Activated CD8-positive, alpha-beta memory T cell treated with anti-CD3 and anti-CD28 coated beads, Interleukin-2, amount 50 U/mL, for 1 hour (primary cell): ENCODE measurements around the gene LAIR2.
A peak's percentile ranks its signal among the peaks of the same experiment; 100 is the strongest.

ENCODE experiments used
- DNase-seq: peaks from one replicate; pipeline ENCODE4 v3.0.0-alpha.2; 2020; ENCODE audit errors: extremely low read depth

Gene LAIR2, protein sequence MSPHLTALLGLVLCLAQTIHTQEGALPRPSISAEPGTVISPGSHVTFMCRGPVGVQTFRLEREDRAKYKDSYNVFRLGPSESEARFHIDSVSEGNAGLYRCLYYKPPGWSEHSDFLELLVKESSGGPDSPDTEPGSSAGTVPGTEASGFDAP

DNA sequence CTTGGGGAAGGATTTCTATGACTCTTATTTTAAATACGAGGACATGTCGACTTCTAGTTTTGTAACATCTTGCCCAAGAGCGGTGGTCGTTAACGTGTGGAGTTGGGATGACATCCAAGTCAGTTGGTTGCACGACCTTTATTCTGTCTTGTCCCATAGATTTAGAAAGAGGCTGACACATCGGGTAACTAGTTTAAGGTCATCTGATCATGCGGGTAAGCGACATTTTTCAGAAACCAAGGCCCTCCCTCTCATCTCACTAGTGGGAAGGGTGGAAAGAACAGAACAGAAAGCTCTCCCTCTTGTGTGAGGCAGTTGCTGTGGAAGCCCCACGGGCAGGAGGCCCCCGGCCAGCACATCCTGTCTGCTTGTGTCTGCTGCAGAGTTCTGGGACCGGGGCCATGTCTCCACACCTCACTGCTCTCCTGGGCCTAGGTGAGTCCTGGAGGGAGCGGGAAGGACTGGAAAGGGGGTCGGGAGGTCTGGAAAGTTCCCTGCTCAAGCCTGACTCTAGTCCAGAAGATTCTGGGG, at the start of gene LAIR2:
Gene LAIR2 (plus strand): TSS at position 314 of the 531 bp plus-strand sequence. CDS start 88 bp downstream, at position 402.
- no peak for DNase-seq

DNA sequence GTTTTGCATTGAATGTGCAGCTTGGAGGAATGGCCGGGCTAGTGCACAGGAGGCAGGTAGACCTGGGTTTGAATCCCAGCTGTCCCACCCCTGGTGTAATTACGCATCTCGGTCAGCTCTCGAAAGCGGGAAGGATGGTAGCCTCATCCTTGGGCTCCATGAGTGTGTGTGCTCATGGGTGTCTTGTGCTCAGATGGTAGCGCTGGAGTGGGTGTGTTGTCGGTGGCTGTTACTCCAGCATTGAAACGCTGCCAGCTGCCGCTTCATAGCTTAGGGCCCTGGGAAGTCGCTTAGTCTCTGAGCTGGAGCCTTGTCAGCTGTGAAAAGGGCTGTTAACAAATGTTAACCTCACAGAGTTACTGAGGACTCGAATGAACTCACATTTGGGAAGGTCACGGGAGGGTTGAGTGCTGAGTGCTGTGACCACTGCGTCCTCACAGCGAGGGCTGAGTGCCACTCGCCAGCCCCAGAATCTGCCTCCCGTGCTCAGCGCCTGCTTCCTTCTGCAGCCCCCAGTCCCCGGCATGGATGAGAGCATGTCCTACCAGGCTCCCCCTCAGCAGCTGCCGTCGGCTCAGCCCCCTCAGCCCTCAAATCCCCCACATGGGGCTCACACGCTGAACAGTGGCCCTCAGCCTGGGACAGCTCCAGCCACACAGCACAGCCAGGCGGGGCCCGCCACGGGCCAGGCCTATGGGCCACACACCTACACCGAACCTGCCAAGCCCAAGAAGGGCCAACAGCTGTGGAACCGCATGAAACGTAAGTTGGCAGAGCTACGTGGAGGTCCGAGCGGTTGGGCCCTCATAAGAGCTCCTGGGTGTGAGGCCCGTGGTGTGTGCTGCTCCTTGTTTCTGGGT, 48.5 kb upstream of the LAIR2 start:
- no peak for DNase-seq

DNA sequence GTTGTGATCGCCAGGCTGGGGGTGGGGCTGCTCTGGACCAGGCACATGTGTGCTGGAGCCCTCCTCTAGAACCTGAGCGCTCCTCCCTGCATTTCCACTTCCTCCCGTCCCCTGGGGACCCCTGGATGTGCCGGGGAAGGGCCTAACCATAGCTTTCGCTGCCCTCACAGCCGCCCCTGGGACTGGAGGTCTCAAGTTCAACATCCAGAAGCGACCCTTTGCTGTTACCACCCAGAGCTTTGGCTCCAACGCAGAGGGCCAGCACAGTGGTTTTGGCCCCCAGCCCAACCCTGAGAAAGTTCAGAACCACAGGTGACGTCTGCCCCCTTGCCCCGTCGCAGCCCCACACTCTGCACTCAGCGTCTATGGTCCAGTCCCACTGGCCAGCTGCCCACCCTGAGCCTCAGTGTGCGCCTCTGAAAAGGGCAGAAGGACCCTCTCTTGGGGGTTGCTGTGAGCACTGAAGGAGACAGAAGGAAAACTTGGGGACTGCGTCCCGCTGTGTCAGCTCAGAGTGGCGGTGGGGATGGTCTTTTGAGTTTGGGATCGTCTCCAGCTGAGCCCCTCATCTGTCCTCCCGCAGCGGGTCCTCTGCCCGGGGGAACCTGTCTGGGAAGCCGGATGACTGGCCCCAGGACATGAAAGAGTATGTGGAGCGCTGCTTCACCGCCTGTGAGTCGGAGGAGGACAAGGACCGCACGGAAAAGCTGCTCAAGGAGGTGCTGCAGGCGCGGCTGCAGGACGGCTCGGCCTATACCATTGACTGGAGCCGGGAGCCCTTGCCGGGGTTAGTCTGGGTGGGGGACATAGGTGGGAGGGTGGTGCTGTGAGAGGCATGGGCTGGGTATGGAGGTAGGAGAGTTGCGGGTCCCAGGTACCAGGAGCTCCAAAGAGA, 47.6 kb upstream of the LAIR2 start:
- DNase-seq: no peak

DNA sequence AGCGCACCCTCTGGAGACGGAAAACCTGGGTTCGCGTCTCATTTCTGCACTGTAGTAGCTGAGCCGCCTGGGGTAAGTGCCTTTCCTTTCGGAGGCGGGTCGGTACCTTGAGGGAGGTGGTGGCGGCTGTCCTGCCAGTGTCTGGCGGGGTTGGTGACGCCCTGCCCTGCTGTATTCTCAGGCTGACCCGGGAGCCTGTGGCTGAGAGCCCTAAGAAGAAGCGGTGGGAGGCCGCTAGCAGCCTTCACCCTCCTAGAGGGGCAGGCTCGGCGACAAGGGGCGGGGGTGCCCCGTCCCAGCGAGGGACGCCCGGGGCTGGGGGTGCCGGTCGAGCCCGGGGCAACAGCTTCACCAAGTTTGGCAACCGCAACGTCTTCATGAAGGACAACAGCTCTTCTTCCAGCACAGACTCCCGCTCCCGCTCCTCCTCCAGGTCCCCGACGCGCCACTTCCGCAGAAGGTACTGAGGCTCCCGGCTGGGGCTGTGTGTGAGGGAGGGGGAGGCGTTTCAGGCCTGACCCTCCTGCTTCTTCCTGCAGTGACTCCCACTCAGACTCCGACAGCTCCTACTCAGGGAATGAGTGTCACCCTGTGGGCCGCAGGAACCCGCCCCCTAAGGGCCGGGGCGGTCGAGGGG, 46.7 kb upstream of the LAIR2 start:
- DNase-seq: no peak

DNA sequence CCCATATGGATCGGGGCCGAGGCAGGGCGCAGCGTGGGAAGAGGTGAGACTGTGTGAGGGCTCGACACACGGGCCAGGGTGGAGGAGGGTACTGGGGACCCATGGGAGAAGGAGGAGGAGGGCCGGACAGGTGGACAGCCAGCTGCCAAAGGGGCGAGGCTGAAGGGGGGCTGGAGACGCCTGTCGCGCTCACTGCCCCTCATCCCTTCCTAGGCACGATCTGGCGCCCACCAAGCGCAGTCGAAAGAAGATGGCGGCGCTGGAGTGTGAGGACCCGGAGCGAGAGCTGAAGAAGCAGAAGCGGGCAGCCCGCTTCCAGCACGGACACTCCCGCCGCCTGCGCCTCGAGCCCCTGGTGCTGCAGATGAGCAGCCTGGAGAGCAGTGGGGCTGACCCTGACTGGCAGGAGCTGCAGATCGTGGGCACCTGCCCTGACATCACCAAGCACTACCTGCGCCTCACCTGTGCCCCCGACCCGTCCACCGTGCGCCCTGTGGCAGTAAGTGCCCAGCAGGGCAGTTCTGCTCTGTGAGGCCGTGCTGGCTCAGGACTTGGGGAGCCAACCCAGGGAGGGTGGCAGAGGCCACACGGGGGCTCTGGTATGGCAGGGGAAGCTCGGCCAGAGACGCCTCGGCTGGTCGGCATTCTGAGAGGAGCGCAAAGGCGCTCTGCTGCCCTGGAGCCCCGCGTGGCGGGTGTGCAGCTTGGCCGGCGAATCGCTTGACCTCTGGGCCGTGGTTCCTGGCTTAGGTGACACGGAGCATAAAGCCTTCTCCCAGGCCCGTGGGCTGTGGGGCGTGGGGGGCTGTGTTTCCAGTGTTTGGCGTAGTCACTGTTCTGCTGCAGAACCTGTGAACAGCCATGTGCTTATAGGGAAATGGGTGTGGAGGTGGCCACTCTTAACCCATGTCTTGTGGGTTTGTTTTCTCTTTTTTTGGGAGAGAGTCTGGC, 45.9 kb upstream of the LAIR2 start:
- no peak for DNase-seq

DNA sequence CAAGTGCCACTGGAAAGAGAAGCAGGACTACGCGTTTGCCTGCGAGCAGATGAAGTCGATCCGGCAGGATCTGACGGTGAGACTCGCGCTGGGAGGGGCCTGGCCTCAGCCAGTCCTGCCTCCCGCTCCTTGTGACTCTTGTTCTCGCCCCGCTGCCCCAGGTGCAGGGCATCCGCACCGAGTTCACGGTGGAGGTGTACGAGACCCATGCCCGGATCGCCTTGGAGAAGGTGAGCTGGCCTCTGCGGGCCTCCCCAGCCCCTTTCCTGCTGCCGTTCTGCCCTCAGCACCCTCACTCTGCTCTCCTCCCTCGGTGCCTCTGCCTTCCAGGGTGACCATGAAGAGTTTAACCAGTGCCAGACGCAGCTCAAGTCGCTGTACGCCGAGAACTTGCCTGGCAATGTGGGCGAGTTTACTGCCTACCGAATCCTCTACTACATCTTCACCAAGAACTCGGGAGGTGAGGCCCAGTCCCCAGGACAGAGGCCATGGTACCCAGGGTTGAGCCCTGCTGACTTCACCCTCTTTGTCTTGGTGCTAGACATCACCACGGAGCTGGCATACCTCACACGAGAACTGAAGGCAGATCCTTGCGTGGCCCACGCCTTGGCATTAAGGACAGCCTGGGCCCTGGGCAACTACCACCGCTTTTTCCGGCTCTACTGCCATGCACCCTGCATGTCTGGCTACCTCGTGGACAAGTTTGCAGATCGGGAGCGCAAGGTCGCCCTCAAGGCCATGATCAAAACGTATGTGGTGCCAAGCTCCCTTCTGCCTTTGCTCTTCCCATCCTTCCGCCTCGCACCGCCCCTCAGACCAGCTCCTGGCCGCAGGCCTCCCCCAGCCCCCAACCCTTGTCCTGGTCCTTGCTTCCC, 44.6 kb upstream of the LAIR2 start:
- no peak for DNase-seq

DNA sequence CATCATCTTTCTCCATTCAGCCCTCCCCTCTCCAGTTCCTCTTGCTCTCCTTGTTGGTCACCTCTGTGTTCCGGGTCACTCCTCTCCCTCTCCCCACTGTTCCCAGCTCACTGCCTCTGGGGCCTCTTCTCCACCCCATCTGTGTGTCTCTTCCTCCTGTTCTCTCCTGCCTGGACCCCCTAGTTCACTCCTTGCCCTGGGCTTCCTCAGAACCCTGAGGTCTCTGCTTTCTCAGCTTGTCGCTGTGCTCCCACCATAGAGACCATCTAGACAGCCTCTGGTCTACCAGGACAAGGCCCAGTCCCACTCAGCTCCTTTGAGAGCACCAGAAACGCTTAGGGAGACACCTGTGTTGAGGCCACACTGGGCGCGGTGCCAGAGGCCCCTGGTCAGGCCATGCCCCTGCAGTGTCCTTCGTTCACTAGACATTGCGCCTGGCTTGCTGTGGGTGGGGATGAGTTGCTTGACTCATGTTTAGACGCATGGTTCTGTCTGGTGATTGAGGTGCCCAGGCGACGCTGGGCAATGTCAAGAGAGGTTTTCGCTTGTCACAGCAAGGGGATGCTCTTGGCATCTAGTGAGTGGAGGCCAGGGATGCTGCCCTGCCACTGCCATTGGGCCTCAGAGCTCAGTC, 43.9 kb upstream of the LAIR2 start:
- no peak for DNase-seq

DNA sequence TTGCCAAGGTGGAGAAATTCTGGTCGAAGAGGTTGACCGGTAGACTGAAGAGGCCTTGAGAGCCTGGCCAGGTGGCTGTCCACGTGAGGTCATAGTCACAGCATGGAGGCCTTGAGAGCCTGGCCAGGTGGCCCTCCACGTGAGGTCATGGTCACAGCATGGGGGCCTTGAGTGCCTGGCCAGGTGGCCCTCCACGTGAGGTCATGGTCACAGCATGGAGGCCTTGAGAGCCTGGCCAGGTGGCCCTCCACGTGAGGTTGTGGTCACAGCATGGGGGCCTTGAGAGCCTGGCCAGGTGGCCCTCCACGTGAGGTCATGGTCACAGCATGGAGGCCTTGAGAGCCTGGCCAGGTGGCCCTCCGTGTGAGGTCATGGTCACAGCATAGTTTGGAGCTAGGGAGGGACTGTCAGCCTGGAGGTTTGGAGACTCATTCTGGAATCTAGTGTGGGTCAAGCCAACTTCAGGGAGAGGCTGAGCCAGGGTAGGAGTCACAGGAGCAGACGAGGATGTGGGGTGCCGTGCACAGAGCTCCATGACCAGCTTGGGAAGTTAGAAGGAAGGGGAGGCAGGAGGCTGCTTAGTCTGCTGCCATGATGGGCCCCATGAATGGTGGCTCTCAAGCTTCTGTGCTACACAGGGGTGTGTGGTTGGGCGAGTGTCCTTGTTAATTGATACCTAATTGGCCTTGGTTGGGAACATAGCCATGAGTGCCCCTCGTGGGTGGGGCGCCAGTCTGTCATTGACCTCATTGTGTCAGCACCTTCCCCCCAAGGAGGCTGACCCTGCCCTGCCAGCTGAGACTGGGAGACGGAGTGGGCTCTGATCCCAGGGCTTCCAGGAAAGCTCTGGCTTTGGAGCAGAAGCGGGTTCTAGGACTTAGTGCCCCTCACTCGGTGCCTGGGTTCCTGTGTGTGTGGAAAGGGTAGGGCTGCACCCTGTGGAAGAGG, 43.1 kb upstream of the LAIR2 start:
- DNase-seq: no peak

DNA sequence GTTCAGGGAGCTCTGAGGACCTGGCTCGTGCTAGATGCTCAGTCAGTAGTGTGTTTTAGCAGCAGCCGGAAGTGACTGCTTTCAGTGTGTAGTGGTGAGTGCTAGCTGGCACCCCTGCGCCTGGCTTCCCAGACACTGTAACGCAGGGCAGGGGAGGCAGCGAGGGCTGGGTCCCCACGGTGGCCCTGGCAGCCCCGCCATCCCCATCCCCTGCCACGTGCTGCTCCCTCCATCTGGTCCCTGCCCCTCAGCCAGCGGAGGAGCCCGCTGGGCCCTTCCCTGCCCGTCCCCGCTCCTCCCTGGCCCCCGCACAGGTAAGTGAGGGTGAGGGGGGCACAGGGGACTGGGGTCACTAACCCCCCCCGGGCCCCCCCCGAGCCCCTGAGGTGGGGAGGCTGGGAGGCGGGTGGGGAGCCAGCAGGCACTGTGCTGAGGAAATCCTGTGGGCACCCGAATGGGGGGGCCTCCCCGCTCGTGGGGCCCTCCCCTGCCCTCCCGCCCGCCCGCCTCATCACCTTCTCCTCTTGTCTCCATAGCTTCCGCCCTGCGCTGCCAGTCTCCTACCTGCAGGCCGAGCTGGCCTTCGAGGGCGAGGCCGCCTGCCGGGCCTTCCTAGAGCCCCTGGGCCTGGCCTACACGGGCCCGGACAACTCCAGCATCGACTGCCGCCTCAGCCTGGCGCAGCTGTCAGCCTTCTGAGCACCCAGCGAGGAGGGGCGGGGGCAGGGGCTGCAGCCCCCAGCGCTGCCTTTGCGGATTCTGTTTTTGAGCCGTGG, 42.2 kb upstream of the LAIR2 start:
- no peak for DNase-seq

DNA sequence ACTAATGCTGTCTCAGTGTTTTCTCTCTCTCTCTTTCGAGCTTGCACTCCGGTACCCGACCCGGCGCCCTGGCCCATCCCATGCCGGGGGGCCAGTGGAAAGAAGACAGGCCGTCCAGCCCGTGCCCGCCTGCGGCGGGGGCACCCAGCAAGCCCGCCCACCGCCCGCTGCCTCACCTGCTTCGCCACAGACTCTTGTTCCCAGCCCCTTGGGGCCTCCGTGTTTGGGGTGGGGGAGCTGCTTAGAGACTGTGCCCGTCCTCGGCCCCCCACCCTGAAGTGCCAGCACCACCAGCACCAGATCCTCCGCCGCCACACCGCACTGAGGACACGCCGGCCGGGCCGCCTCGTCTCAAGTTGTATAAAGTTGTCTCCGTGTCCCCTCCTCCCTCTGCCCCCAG, 41.4 kb upstream of the LAIR2 start:
- DNase-seq: no peak

DNA sequence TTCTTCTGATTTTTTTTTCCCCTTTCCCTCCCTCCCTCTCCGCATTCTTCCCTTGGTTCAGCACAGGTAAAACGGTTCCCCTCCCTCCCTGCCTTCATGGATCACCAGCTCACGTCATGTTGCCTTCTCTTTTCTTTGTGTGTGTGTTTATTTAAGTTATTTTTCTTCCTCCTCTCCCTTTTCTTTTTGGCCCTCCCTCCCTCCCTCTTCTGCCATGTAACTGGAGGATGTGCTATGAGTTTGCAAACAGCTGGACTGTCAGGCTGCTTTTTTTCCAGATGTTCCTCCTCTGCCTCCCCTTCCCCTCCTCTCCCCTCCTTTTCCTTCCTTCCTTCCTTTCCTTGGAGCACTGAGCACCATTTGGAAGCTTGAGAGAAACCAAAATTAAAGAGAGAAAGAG, 41.0 kb upstream of the LAIR2 start:
- DNase-seq: no peak

DNA sequence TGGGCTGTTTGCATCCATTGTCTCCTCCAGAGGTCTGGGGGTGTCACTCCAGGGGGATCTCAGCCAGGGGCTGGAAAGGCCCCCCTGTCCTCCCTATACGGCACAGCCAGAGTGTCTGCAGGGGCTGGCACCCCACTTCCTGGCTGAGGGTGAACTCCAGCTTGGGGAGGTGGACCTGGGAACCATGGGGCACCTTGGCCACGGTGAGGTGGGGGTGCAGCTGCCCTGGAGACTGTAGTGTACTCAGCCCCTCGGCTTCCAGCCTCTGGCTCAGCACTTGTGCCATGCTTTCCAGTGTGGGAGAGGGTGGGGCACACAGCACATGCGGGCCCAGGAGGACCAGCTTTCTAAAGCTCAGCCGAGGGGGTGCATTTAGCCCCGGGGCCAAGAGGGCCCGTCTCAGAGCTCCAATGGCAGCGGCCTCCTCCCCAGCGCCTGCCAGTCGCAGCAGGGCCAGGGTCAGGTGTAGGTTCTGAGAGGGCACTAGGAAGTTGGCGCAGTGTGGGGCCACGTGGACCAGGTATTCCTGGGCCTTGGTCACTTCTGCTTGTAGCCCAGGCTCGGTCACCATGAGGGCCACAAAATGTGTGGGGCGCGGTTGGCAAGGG, 40.5 kb upstream of the LAIR2 start:
- no peak for DNase-seq

DNA sequence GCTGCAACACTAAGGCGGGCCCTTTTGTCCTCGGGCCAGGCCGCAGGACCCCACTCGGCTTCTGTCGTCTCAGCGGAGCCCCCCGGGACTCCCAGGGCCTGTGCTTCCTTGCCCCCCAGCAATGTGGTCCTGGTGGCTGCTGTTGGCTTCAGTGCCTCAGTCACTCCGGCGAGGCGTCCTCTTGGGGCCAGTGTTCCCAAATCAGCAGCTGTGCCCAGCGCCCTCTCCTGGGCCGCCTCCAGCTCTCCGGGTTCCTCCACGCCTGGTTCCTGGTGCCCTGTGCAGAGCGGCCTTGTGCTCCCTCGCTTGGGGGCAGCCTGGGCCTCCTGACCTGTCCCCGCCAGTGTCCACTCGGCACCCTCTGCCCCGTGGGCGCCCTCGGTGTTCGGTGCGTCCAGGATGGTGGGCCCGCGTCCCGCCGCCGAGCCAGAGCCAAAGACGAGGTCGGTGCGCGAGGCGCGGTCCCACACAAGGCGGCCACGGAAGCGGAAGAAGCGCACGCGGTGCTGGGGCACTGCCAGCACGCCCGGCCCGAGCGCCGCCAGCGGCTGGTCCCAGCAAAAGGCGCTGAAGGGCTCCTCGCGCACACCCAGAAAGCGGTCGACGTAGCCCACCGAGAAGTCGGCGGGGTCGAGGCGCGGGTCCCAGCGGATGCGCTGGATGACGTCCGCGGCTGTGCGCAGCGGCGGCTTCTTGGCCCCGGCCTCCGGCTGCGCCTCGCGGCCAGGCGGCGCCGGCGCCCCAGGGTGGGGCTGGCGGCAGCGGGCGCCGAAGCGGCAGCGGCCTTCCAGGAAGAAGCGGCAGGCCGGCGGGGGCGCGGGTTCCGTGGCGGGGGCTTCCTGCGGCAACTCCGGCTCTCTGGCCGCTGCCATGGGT, 39.7 kb upstream of the LAIR2 start:
- DNase-seq: no peak

DNA sequence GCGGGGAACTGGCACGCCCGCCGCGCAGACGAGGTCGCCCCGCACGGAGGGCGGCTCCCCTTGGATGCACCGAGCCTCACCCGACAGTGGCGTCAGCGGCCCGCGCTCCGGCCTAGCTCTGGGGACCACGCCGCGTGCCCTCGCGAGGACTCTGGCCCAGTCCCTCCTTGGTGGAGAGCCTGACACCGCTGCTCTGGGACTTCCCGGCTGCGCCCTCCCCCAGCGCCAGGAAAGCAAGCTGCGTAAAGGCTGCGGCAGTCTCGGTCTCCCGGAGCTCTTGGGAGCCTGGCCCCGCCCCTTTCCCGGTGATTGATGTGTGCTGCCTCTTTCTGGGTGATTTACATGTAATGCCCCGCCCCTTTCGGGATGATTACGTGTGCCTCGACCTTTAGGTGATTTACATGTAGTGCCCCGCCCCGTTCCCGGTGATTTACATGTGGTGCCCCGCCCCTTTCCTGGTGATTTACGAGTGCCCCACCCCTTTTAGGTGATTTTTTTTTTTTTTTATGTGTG, 39.0 kb upstream of the LAIR2 start, which contains the start of gene LENG9:
Gene LENG9 (minus strand): TSS at position 248 of the 513 bp plus-strand sequence. CDS start 252 bp downstream, outside the sequence.
- peak; percentile 78 for DNase-seq

DNA sequence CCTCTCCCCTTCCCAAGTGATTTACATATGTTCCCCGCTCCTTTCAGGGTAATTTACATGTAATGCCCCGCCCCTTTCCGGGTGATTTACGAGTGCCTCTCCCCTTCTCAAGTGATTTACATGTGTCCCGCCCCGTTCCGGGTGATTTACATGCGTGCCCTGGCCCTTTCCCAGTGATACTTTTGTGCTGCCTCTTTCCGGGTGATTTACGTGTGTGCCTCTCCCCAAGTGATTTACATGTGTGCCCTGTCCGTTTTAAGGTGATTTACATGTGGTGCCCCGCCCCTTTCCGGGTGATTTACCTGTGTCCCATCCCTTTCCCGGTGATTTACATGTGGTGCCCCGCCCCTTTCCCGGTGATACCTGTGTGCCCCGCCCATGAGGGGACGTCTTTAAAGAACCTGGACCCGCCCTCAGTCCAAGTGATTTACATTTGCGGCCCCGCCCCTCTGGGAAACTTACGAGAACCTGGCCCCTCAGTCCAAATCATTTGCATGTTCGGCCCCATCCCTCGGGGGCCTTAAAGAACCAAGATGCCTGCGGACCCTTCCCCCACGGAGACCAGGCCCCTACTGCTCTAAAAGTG, 38.5 kb upstream of the LAIR2 start:
- peak; percentile 56 for DNase-seq
